ENCODE data around the gene ISG20.

The ISG20 gene
- long read RNA-seq, donor 1, partial matches to known transcripts: 0 of 1 reads
- long read RNA-seq, donor 1, other reads (novel, unspliced or antisense): 0 of 1 reads
- long read RNA-seq, donor 2: 0 reads
- long read RNA-seq, donor 3, partial matches to known transcripts: 0 of 1 reads
- long read RNA-seq, donor 3, other reads (novel, unspliced or antisense): 0 of 1 reads
- long read RNA-seq, donor 4: 0 reads
- long read RNA-seq, donor 5, partial matches to known transcripts: 0 of 1 reads
- long read RNA-seq, donor 5, other reads (novel, unspliced or antisense): 0 of 1 reads
- long read RNA-seq, donor 6: 0 reads
- long read RNA-seq, donor 7: 0 reads
- long read RNA-seq, donor 8, partial matches to known transcripts: 0 of 1 reads
- long read RNA-seq, donor 8, other reads (novel, unspliced or antisense): 0 of 1 reads

DNA sequence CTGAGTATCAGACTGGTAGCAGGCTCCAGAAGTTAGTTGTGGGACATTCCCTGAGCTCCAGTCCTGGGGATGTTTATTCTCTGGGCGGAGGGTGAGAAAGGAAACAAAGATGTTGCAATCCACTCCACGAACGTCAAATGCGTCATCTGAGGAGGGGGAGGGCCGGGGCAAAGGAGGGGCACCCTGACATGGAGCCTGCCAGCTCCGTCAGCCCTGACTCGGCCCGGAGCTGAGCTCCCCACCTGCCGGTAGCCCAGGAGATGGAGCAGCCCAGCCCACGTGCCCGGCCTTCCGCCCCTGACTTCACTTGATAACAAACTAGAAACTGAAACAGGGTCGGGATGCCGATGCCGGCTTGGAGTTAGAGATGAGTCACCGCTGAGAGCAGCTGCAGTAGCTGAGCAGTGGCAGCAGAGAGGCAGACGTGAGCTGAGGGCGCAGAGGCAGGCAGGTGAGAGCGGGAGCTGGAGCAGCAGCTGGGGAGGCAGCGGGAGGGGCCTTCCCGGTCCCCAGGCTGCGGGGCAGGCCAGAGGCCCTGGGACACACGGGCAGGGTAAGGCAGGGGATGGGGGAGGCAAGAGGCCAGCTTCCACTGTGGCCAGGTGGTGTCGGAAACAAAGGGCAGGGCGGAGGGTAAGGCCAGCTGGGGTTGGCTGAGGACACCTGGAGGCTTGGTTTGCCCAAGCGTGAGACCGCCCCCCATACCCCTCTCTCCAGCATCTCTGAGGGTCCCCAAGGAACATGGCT, at the start of gene ISG20:
Gene ISG20, plus strand, starts transcription at position 391 of the 747 bp plus-strand sequence. Its CDS starts 351 bp downstream, at position 742.
- DNase-seq: peak; percentile 62

GRCh38 chr15:88590759-88591158, 48.1 kb upstream of the ISG20 start:
- DNase-seq: no peak

DNA sequence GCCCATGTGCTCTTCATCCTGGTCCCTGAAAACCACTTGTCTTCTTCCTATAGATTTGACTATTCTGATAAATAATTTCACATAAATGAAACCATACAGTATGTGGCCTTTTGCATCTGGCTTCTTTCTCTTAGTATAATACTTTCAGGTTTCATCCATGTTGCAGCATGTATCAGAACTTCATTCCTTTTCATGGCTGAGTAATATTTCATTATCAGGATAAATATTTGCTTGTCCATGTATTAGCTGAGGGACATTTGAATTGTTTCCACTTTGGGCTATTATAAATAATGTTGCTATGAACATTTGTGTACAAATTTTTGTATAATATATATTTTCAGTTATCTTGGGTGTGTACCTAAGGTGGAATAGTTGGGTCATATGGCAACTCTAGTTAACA, 47.4 kb upstream of the ISG20 start:
- no peak for DNase-seq

DNA sequence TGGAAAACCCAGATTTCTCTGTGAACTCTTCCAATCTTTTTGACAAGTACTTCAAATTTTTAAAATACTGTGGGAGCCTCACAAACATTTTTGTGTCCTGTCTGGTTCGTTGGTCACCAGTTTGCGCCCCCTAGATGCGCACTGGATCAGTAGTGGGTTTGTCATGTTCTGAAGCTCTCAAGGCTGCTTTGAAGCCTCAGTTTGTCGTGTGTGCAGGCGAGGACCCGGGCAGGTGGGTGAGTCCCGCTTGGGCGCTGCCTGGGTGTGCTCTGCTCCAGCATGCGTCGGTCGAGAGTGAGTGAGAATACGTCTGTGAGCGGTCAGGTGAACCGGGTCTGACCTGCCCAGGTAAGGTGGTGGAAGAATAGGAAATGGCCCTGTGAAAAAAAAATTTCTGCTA, 34.9 kb upstream of the ISG20 start:
- no peak for DNase-seq

DNA sequence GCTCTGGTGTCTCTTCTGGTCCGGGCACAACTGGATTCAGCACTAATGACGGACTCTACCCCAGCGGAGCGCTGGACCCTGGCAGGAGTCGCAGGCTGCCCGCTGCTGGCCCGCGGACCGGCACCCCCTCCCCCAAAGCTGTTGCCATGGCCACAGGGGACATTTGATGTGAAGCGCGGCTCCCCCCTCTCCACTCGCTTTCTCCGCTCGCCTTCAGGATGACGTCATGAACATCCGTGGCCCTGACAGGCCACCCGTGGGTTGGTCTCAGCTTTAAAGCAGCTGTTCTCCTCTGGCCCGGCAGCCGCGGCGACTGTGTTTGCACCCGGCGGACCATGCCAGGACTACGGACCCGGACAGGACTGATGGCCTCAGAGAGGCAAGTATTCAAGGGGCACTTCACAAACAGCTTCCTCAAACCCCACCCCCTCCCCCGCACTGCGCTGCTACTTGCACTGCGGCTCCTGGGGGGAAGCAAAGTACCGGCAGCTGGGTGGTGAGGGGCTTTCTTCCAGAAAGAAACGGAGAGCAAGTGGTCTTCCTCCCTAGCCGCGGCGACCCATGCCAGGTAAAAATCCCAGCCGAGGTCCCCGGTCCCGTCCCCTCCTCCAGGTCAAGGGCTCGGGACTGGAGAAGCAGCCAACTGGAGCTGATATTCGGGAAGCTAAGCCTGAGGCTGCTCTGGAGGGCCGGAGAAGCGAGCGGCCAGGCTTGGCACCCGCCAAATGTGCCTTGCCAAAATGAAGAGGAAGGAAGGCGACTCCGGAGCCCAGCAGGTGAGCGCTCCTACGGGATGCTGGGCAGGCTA, 34.2 kb upstream of the ISG20 start:
- peak; percentile 44 for DNase-seq

DNA sequence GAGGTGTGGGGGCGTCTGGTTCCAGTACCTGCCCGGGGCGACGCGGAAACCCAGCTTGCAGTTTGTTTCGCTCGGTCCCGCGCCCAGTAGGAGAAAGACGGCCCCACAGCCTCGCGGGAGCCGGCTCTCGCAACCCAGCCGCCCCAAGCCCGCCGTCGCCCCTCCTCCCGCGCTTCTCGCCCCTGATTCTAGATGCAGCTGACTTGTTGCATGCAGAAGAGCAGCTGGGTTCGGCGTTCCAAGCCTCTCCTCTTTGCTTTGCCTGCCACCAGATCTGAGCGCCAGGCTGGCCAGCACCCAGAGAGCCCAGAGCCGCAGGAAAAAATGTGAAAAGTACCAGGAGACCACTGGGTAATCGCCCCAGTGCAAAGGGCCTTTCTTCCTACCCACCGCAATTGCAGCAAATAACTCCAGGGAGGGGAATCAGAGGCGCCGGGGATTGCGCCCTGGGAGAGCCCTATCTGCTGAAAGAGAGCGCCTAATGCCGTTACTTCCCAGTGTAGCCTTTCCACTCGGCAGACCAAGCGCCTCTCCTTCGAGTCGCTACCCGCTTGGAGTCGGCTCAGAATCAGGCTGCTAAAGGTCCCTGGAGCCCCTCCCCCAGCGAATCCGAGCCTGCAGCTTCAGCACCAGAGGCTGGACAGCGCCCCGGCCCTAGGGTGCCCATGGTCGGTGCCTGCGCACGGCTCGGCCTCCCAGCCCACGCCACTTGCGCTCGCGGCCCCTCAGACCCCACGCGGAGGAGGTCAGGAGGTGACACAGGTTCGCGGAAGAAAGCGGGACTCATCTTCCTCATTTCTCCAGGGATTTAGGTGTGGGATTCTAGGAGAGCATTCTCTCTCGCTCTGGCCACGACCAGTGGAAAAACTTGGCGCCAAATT, 33.4 kb upstream of the ISG20 start:
- peak; percentile 67 for DNase-seq

DNA sequence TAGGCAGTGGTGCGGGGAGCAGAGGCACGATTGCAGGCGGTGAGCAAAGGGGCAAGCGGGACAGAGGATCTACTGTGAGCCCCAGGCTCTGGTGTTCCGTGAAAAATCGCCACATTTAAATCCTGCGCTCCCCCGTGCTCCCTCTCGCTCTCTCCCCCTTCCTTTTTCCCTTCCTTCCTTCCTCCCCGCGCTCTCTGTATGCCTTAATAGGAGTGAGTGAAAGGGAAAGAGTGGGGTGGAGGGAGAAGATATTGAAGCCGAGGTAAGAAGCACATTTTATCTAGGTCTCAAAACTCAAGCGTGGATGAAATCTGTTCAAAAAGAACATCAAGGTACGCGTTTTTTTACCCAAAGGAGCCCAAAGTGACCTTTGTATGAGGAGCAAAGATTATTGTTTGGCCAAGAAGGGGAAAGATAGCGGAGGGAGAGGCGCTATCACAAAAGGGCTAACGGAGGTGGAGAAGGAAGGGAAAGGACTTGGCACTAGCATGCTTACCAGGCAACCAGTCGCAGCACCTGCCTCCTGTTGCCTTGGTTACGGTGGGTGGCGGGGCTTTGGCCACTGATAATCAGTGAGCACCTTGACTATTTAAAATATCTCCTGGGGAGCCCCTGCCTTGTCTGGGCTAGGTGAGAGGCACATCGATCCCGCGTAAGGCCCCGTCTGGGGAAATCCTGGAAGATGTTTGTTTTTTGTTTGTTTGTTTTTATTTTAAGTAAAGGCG, 32.6 kb upstream of the ISG20 start:
- DNase-seq: no peak

DNA sequence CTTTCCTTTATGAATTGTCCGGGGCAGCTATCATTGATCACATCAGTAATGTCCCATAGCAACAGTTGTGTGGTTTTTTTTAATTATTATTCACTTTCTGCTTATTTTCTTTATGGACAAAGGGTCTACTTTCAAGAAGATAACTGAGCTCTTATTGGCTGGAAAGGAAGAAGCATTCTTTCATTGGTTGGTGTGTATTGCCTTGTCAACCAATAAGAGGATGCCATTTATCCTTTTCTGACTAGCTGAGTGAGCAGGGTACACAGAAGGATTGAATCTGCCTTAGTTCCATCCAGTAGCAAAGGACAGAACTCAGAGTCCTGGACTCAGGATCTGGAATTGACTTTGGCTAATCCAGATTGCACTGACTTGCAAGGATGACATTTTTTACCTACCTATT, 30.9 kb upstream of the ISG20 start:
- DNase-seq: no peak

- no peak for DNase-seq
These were observed 30.1 kb upstream of the ISG20 start for GRCh38 chr15:88608607-88609181.

DNA sequence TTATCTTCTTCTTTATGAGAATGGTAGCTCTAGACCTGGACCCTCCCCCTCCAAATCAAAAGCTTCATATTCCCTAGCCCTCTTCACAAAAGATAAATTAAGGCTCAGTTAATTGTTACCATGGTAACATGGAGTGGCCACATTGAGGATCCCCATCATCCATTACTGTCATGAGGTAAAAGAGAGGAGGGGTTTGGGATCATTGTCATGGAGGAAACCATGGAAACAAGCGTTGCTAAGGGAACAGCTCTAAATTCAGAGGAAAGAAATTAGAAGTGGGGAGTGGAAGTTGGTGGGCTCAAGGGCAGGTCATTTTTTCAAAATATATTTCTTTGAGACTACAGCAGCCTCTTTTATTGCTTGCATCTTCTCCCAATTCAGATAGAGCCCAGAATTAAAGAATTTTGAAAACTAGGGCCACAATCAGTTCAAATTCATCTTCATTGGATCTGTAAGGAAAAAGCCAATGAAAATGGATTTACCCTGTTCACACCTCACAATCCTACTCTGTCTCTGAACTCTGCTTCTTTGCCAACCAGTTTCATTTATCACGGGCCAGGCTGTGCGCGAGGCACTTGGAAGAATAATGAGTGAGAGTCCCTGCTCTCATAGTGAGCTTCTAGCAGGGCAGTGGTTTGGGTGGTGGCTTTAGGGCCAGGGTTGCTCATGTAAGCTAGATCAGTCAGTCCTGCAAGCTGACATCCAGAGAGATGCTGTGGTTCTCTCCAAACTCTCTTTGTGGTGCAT, 29.3 kb upstream of the ISG20 start:
- DNase-seq: no peak

DNA sequence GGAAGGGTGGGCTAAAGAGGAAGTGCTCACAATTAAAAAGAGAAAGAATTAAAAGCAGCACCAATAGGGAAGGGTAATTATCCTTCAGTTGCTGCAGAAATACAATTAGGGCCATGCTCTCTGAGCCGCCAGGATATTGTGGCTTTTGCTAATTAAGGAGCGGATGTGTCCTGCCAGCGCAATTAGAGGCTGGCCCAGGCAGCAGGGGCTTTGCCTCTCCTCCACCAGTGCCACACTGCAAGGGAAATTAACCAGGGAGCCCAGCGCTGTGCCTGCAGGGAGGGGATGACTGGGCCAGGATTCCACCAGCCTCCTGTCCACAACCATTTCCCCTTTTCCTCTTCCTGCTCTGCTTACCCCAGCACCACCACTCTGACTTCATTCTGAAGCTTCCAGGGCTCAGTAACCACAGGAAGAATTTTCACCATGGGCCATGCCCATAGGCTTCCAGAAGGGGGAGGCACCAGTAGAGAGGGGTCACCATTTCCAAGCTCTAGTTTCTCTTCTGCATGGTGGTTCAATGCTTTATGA, 28.1 kb upstream of the ISG20 start:
- DNase-seq: no peak

DNA sequence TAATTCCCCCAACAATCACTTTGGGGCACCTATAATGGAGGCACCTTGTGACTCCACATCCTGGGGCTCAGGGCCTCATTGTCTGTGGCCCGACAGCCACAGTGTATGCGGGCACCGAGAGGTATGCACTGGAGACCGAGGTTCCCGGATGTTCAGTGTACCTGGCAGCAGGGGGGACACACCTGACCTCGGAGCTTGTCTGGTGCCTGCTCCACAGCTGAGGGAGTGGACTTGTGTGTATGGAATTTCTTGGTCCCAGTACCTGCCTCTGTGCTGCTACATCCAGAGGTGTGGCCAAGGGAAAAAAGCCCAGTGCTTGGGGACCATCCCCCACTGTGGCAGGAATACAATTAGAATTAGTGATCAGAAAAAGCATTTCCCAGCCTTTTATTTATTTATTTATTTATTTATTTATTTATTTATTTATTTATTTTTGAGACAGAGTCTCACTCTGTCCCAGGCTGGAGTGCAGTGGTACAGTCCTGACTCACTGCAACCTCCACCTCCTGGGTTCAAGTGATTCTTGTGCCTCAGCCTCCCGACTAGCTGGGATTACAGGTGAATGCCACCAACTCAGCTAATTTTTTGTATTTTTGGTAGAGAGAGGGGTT, 26.5 kb upstream of the ISG20 start:
- DNase-seq: no peak

GRCh38 chr15:88613074-88613944, 25.5 kb upstream of the ISG20 start:
- no peak for DNase-seq

DNA sequence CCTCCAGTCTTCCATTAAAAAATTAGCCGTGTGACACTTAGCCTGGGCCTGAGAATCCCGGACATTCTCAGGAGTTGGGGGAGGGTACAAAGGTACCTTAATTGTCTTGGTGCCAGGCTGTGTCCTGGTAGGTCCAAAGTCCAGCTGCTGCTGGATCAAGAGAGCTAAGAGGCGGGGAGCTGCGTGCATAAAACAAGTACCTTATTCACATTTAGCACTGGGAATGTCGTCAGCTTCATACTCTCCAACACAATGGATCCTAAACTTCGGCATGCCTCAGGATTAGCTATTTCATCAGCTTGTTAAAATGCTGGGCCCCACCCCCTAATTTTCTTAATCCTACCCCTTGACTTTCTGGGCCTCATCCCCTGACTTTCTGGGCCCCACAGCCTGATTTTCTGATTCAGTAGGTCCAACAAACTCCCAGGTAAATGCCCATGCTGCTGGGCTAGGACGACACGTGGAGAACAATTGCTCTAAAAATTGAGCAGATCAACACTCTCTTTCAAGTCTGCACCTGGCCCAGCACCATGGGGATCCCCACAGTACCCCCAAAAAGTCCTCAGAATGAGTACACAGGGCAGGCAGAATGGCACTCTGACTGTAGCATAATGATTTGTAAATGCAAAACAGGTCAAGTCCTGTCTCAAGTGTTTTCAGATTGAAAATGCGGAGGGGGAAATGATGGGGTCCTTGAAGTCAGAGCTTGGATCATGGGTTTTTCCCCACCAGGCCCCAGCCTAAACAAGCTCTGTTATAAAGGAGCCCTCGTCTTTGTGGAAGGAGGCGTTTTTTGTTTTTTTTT, 23.3 kb upstream of the ISG20 start:
- no peak for DNase-seq

GRCh38 chr15:88616240-88616639, 22.6 kb upstream of the ISG20 start:
- DNase-seq: no peak

GRCh38 chr15:88617031-88617722, 21.6 kb upstream of the ISG20 start:
- DNase-seq: no peak

- no peak for DNase-seq
These were observed 21.0 kb upstream of the ISG20 start for GRCh38 chr15:88617790-88618189.

All from right kidney (tissue), 9 donors.